GM20000 (cell line): ENCODE results near the gene ASCL4.

ENCODE experiments used
- DNase-seq: peaks from one replicate; pipeline ENCODE4 v3.0.0; 2012; ENCODE audit warnings: low spot score
- TF ChIP-seq, protein P1 (sequence below): IDR thresholded peaks from 2 replicates; pipeline ENCODE4 v1.5.1; 2012; ENCODE audit warnings: mild to moderate bottlenecking, control low read depth; ENCODE audit errors: extremely low read depth, missing control alignments

ASCL4 gene

GRCh38 chr12:107817250-107817649, 42.7 kb downstream of the ASCL4 start:
- DNase-seq, result no peak

DNA sequence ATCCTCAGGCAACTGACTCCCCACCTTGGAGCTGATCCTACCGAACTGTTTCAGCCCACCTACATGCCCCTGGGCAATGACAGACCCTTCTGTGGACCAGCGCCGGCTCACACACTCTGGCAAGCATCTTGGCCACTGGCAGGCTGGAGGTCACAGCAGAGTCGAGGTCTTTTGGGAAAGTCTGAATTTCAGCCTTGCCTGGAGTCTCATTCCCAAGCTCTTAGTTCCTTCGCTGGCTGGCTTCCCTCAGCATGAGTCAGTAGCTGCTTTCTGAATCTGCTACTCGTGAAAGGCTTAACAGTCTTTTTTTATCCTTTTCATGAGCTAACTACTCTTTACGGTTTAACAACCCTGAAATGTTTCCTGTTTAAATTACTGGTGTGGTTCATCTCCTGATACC, 44.5 kb downstream of the ASCL4 start:
- TF ChIP-seq, protein P1, sequence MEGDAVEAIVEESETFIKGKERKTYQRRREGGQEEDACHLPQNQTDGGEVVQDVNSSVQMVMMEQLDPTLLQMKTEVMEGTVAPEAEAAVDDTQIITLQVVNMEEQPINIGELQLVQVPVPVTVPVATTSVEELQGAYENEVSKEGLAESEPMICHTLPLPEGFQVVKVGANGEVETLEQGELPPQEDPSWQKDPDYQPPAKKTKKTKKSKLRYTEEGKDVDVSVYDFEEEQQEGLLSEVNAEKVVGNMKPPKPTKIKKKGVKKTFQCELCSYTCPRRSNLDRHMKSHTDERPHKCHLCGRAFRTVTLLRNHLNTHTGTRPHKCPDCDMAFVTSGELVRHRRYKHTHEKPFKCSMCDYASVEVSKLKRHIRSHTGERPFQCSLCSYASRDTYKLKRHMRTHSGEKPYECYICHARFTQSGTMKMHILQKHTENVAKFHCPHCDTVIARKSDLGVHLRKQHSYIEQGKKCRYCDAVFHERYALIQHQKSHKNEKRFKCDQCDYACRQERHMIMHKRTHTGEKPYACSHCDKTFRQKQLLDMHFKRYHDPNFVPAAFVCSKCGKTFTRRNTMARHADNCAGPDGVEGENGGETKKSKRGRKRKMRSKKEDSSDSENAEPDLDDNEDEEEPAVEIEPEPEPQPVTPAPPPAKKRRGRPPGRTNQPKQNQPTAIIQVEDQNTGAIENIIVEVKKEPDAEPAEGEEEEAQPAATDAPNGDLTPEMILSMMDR, result no peak
- no peak for DNase-seq

More at GRCh38 chr12:107817250-107817649, 42.7 kb downstream of the ASCL4 start:
- TF ChIP-seq, protein P1, result no peak

- TF ChIP-seq, protein P1, result no peak
- no peak for DNase-seq
These were observed 47.9 kb downstream of the ASCL4 start for GRCh38 chr12:107822356-107822755.
